H1 (cell line): ENCODE measurements around the gene CYB561D2. TPM values are rescaled to one million over a fixed set of nuclear protein-coding genes. Genes with fewer than 3 reads are reported as not detected.

Source experiments
- CTCF ChIA-PET: fragments of 300-600 bp; sonication (Branson Sonifier 250); formaldehyde crosslinking; loops from one replicate; lab custom pipeline; 2021; ENCODE audit not compliant: partially characterized antibody; lab: Charles Lee
- POLR2A ChIA-PET: fragments of 300-600 bp; sonication (Branson Sonifier 250); formaldehyde crosslinking; loops from one replicate; lab custom pipeline; 2021; ENCODE audit warnings: inconsistent platforms; ENCODE audit not compliant: partially characterized antibody; lab: Charles Lee
- DNase-seq, 2 experiments: peaks; one replicate each; pipeline versions ENCODE4 v3.0.0 to v3.0.0-alpha.2; 2010 to 2022; ENCODE audit warnings: low spot score in 2 of 2, low read depth in 1 of 2, mixed read lengths in 1 of 2
- FAIRE-seq: peaks from 2 replicates; lab custom pipeline; 2011; peaks lifted over from hg19 to GRCh38; lab: Jason Lieb, UNC
- H2AFZ ChIP-seq: 2 replicates; pipeline ENCODE4 v1.8.1; 2012; ENCODE audit warnings: low read length, inconsistent platforms
- H2AK5ac ChIP-seq: 2 replicates; pipeline ENCODE4 v1.6.1; 2013; ENCODE audit warnings: low read depth, low read length
- H2BK120ac ChIP-seq: replicated peaks from 2 replicates; pipeline ENCODE3; 2013; ENCODE audit warnings: low read depth, low read length, inconsistent platforms
- H2BK12ac ChIP-seq: 2 replicates; pipeline ENCODE4 v1.6.1; 2013; ENCODE audit warnings: low read depth, low read length
- H2BK15ac ChIP-seq: 2 replicates; pipeline ENCODE4 v1.6.1; 2013; ENCODE audit warnings: low read length
- H2BK20ac ChIP-seq: 2 replicates; pipeline ENCODE4 v1.6.1; 2013; ENCODE audit warnings: low read length
- H2BK5ac ChIP-seq: 2 replicates; pipeline ENCODE4 v1.6.1; 2013; ENCODE audit warnings: low read depth, low read length
- H3K14ac ChIP-seq: 2 replicates; pipeline ENCODE4 v1.6.1; 2013; ENCODE audit warnings: inconsistent platforms; ENCODE audit not compliant: insufficient read length
- H3K18ac ChIP-seq: 2 replicates; pipeline ENCODE4 v1.6.1; 2013; ENCODE audit warnings: low read length; ENCODE audit errors: extremely low read depth
- H3K23ac ChIP-seq: 2 replicates; pipeline ENCODE4 v1.6.1; 2013; ENCODE audit warnings: inconsistent platforms; ENCODE audit not compliant: insufficient read length
- H3K23me2 ChIP-seq: 2 replicates; pipeline ENCODE4 v1.6.1; 2013; ENCODE audit warnings: low read depth, low read length
- H3K27ac ChIP-seq: 2 replicates; pipeline ENCODE4 v1.6.1; 2011; ENCODE audit warnings: low read depth, low read length, inconsistent platforms
- H3K27me3 ChIP-seq, 4 experiments: replicated peaks in 1 of 4; 1 replicate in 1 of 4; 2 replicates in 3 of 4; pipeline versions ENCODE4 v1.6.1 to v1.8.1; 2011 to 2013; ENCODE audit warnings: low read length in 3 of 4, mild to moderate bottlenecking in 3 of 4, inconsistent platforms in 2 of 4, mixed read lengths in 2 of 4, moderate library complexity in 1 of 4; ENCODE audit not compliant: control insufficient read depth in 3 of 4, insufficient read depth in 3 of 4; ENCODE audit errors: extremely low read depth in 1 of 4
- H3K36me3 ChIP-seq, 4 experiments: 2 replicates each; pipeline versions ENCODE4 v1.6.1 to v1.8.1; 2011 to 2013; ENCODE audit warnings: mild to moderate bottlenecking in 4 of 4, low read length in 3 of 4, moderate library complexity in 2 of 4, control low read depth in 1 of 4, inconsistent platforms in 1 of 4; ENCODE audit not compliant: insufficient read depth in 4 of 4, control insufficient read depth in 2 of 4
- H3K4ac ChIP-seq: replicated peaks from 2 replicates; pipeline ENCODE3; 2013; ENCODE audit warnings: low read length, low read depth, mixed read lengths, inconsistent platforms; ENCODE audit not compliant: insufficient read length
- H3K4me1 ChIP-seq, 4 experiments: replicated peaks in 1 of 4; 1 replicate in 1 of 4; 2 replicates in 3 of 4; pipeline versions ENCODE4 v1.6.1 to v1.8.1; 2011 to 2013; ENCODE audit warnings: low read length in 3 of 4, inconsistent platforms in 2 of 4, mixed read lengths in 1 of 4; ENCODE audit not compliant: insufficient read depth in 4 of 4, control insufficient read depth in 3 of 4
- H3K4me2 ChIP-seq, 2 experiments: 2 replicates each; pipeline versions ENCODE4 v1.6.1 to v1.8.1; 2011 to 2013; ENCODE audit warnings: low read depth in 2 of 2, low read length in 2 of 2, control low read depth in 1 of 2, inconsistent platforms in 1 of 2, mild to moderate bottlenecking in 1 of 2; ENCODE audit not compliant: insufficient read depth in 1 of 2
- H3K4me3 ChIP-seq, 4 experiments: fragments of 200-600, 300-600 bp in 1 of 4; sonication (generic), shearing (Covaris generic), sonication (Bioruptor Twin) in 1 of 4; 2 replicates each; pipeline versions ENCODE4 v1.5.1 to v1.8.1; 2011 to 2016; ENCODE audit warnings: low read length in 4 of 4, low read depth in 3 of 4, control low read depth in 2 of 4, inconsistent platforms in 2 of 4, mild to moderate bottlenecking in 2 of 4, mixed read lengths in 1 of 4, moderate library complexity in 1 of 4; ENCODE audit not compliant: insufficient read depth in 2 of 4; ENCODE audit errors: extremely low read depth in 1 of 4
- H3K56ac ChIP-seq: replicated peaks from 2 replicates; pipeline ENCODE3; 2013; ENCODE audit warnings: low read depth, mild to moderate bottlenecking, mixed read lengths, low read length, inconsistent platforms; ENCODE audit not compliant: insufficient read length
- H3K79me1 ChIP-seq: 2 replicates; pipeline ENCODE4 v1.6.1; 2013; ENCODE audit warnings: low read depth, low read length, control low read depth
- H3K79me2 ChIP-seq, 2 experiments: 2 replicates each; pipeline versions ENCODE4 v1.6.1 to v1.8.1; 2012 to 2013; ENCODE audit warnings: low read length in 2 of 2, mild to moderate bottlenecking in 2 of 2, inconsistent platforms in 1 of 2; ENCODE audit not compliant: insufficient read depth in 2 of 2, control insufficient read depth in 1 of 2
- H3K9ac ChIP-seq, 4 experiments: replicated peaks in 1 of 4; 1 replicate in 1 of 4; 2 replicates in 3 of 4; pipeline versions ENCODE4 v1.6.1 to v1.8.1; 2011 to 2013; ENCODE audit warnings: low read depth in 3 of 4, low read length in 3 of 4, control low read depth in 2 of 4, mild to moderate bottlenecking in 2 of 4, moderate library complexity in 2 of 4, inconsistent platforms in 1 of 4; ENCODE audit errors: extremely low read depth in 1 of 4
- H3K9me3 ChIP-seq, 2 experiments: 2 replicates each; pipeline versions ENCODE4 v1.6.1 to v1.8.1; 2012 to 2013; ENCODE audit warnings: mild to moderate bottlenecking in 2 of 2, moderate library complexity in 2 of 2, control low read depth in 1 of 2, inconsistent platforms in 1 of 2, low read depth in 1 of 2, low read length in 1 of 2, mixed read lengths in 1 of 2; ENCODE audit not compliant: insufficient read depth in 2 of 2
- H4K20me1 ChIP-seq, 2 experiments: replicated peaks in 1 of 2; 2 replicates each; pipeline versions ENCODE3 to v1.8.1; 2011 to 2013; ENCODE audit warnings: inconsistent platforms in 2 of 2, low read length in 2 of 2, mild to moderate bottlenecking in 1 of 2; ENCODE audit not compliant: insufficient read depth in 2 of 2, control insufficient read depth in 1 of 2
- H4K5ac ChIP-seq: 2 replicates; pipeline ENCODE4 v1.6.1; 2013; ENCODE audit warnings: low read length, low read depth, mixed read lengths, inconsistent platforms; ENCODE audit not compliant: insufficient read length
- H4K8ac ChIP-seq: 2 replicates; pipeline ENCODE4 v1.8.0; 2013; ENCODE audit warnings: mild to moderate bottlenecking, moderate library complexity, low read length, inconsistent platforms; ENCODE audit not compliant: insufficient read depth; ENCODE audit errors: extremely low read depth
- H4K91ac ChIP-seq: replicated peaks from 2 replicates; pipeline ENCODE3; 2013; ENCODE audit warnings: low read length, mixed read lengths, inconsistent platforms; ENCODE audit not compliant: insufficient read length
- CTBP2 ChIP-seq: IDR thresholded peaks from 2 replicates; pipeline ENCODE4 v1.7.0; 2011; ENCODE audit warnings: borderline replicate concordance, mild to moderate bottlenecking, moderate library complexity, mixed read lengths, low read length; ENCODE audit not compliant: insufficient read depth, insufficient read length
- GABPA ChIP-seq: IDR thresholded peaks from 2 replicates; pipeline ENCODE4 v1.6.1; 2011; ENCODE audit warnings: mild to moderate bottlenecking, low read length, moderate library complexity, borderline replicate concordance; ENCODE audit not compliant: insufficient read depth
- WGBS, 2 experiments: shearing (Covaris generic) in 1 of 2; methylation state at CpG; one replicate each; pipeline versions ENCODE4 v1.1.6 to v1.1.7; 2013 to 2015; ENCODE audit warnings: low lambda C conversion rate in 2 of 2, mixed read lengths in 2 of 2, inconsistent platforms in 1 of 2, low coverage in 1 of 2, missing lambda C conversion rate in 1 of 2; ENCODE audit not compliant: insufficient replicate concordance in 2 of 2, insufficient coverage in 1 of 2, insufficient read length in 1 of 2; ENCODE audit errors: extremely low coverage in 1 of 2, missing lambda C conversion rate in 1 of 2; 5-methylcytosine and 5-hydroxymethylcytosine counted together
- polyA plus RNA-seq, 7 experiments: library from polyadenylated mRNA; depleted of rRNA in 3 of 7; stranded (reverse) in 5 of 7; unstranded in 2 of 7; fragments of >200 nt in 5 of 7; fragments of 200-250 nt in 2 of 7; gene quantifications; 1 replicate in 5 of 7; 2 replicates in 1 of 7; 4 replicates in 1 of 7; pipeline versions ENCODE4 v1.2.1 to v1.2.3, GENCODE V29; 2011 to 2013; ENCODE audit warnings: missing spikeins in 2 of 7, mixed read lengths in 2 of 7
- total RNA-seq: library from RNA; stranded (reverse); fragmentation: NEBNext Ultra II Directional; extraction: Animal tissue kit (Norgen Biotek cat#: 25700); gene quantifications from 2 replicates; pipeline ENCODE4 v1.2.1, GENCODE V29; 2021

The CYB561D2 gene
- total and polyA plus RNA-seq, 2 of the 8 experiments (the other 6 are each of a cell fraction or from before 2014, with no cell fraction given), result 9.8 to 34.0 TPM

DNA sequence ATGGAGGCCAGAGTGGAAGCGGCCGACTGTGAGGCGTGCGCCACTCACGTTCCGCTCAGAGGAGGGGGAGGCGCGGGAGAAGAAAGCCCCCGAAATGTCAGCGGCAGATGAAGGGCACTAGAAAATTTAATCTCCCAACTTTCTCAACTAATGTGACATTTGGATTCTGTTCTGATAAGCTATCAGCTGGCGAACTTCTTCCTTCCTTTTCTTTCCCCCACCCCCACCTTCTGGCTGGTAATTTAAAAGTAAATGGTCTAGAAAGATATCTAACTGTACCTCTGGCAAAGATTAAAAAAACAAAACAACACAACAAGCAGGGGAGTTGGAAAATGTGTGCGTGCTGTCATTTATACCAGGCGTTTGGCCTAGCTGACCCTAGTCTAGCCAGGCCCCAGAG lies 35.1 kb downstream of the CYB561D2 start:
- no peak overlapping the region for H4K8ac ChIP-seq
- H3K4me1 ChIP-seq, result peaks cover 0 to 2% (median under 1%) of the 10 kb centered on the region in 4 experiments; a peak in 3 of 7 replicates
- POLR2A ChIA-PET, result interaction anchor here (1.9 kb wide), 1 partner anchor 10 kb away, joined by 5 read pairs; no protein-coding TSS in a partner anchor
- no peak overlapping the region for H3K4me2 ChIP-seq
- H2BK20ac ChIP-seq, result no peak overlapping the region
- no peaks in the 10 kb centered on the region for H3K79me1 ChIP-seq
- H3K9ac ChIP-seq, result no peak overlapping the region
- H4K20me1 ChIP-seq, result peaks cover 2 to 3% of the 10 kb centered on the region in 2 experiments
- no peak overlapping the region for H3K27ac ChIP-seq
- no peak overlapping the region for H2AK5ac ChIP-seq
- H3K27me3 ChIP-seq, result peaks cover 0 to 3% (median 0%) of the 10 kb centered on the region in 4 experiments; a peak in 1 of 7 replicates
- H2BK15ac ChIP-seq, result no peak overlapping the region
- H3K23ac ChIP-seq, result no peak overlapping the region
- WGBS, 2 experiments, result 90% methylated on average over 13 of the region's 13 CpGs; no CpG with 5 or more reads in 1 of the 2 experiments
- no peak overlapping the region for H2BK12ac ChIP-seq
- CTCF ChIA-PET, result interaction anchor here (0.9 to 9.3 kb wide), 11 partner anchors 8 to 163 kb away, joined by 3 to 136 read pairs (median 4); partner anchors contain the start of genes CYB561D2, NPRL2 and ZMYND10
- no peaks in the 10 kb centered on the region for H3K9me3 ChIP-seq
- H3K4ac ChIP-seq, result no peak overlapping the region
- TF ChIP-seq GABPA (no peak), CTBP2 (no peak)
- H3K79me2 ChIP-seq, result no peaks in the 10 kb centered on the region
- H3K18ac ChIP-seq, result no peak overlapping the region
- H3K36me3 ChIP-seq, result no peaks in the 10 kb centered on the region
- DNase-seq (no peak), FAIRE-seq (no peak)
- no peak overlapping the region for H4K91ac ChIP-seq
- H2BK120ac ChIP-seq, result no peak overlapping the region
- H4K5ac ChIP-seq, result no peak overlapping the region
- H3K23me2 ChIP-seq, result no peaks in the 10 kb centered on the region
- H3K14ac ChIP-seq, result no peak overlapping the region
- no peak overlapping the region for H2AFZ ChIP-seq
- H2BK5ac ChIP-seq, result no peak overlapping the region
- H3K56ac ChIP-seq, result no peak overlapping the region
- H3K4me3 ChIP-seq, result no peak overlapping the region
